Pulmonary artery endothelial cell (primary cell): ENCODE data around the gene AGAP3. TPM values are rescaled to one million over a fixed set of nuclear protein-coding genes. Genes with fewer than 3 reads are reported as not detected.

Experiments used
- DNase-seq: peaks from one replicate; pipeline ENCODE4 v3.0.0-alpha.2; 2011; ENCODE audit warnings: low read depth, low spot score
- total RNA-seq: library from RNA; depleted of rRNA; stranded (reverse); fragments of >200 nt; gene quantifications from 2 replicates; pipeline ENCODE4 v1.2.3, GENCODE V29; 2014

AGAP3 gene
- total RNA-seq, 1 donor from 2014 or later = 52.1 TPM

- DNase-seq = no peak
These were observed 93.7 kb downstream of the AGAP3 start for GRCh38 chr7:151179946-151180345.

GRCh38 chr7:151181011-151181431, 94.7 kb downstream of the AGAP3 start:
- DNase-seq = no peak

- DNase-seq = no peak
These were observed 99.7 kb downstream of the AGAP3 start for GRCh38 chr7:151185762-151186639.

GRCh38 chr7:151186640-151187408, 100.5 kb downstream of the AGAP3 start, which contains the start of gene ASB10:
TSS of gene ASB10 (minus strand) at chr7:151187250. CDS start at chr7:151187130, 120 bp downstream.
- DNase-seq = no peak

- no peak for DNase-seq
These were observed 101.4 kb downstream of the AGAP3 start for GRCh38 chr7:151187409-151188251.

GRCh38 chr7:151188252-151188542, 101.9 kb downstream of the AGAP3 start:
- DNase-seq = no peak

- no peak for DNase-seq
These were observed 102.8 kb downstream of the AGAP3 start for GRCh38 chr7:151189038-151189437.

- DNase-seq = no peak
These were observed 105.3 kb downstream of the AGAP3 start for GRCh38 chr7:151191544-151191943.

- DNase-seq = no peak
These were observed 105.8 kb downstream of the AGAP3 start for GRCh38 chr7:151192002-151192539.

GRCh38 chr7:151193203-151193978, 107.1 kb downstream of the AGAP3 start:
- DNase-seq = no peak

Other genes starting within 250 kb of the AGAP3 start
- not detected in 2 replicates for gene AOC1, start 234.0 kb upstream of the AGAP3 start, total RNA-seq
- gene KCNH2, start 108.2 kb upstream of the AGAP3 start, total RNA-seq = 0.07 TPM in 1 of 2 replicates, not detected in the other
- gene NOS3, start 95.5 kb upstream of the AGAP3 start, total RNA-seq = 58.3 and 67.0 TPM in 2 replicates
- gene ATG9B, start 62.0 kb upstream of the AGAP3 start, total RNA-seq = under 0.01 TPM in 1 of 2 replicates, not detected in the other
- gene ABCB8, start 58.0 kb upstream of the AGAP3 start, total RNA-seq = 26.4 and 37.9 TPM in 2 replicates
- 0.07 TPM in 2 replicates for gene ASIC3, start 37.9 kb upstream of the AGAP3 start, total RNA-seq
- gene CDK5, start 28.6 kb upstream of the AGAP3 start, total RNA-seq = 18.2 and 19.1 TPM in 2 replicates
- 64.6 and 79.7 TPM in 2 replicates for gene SLC4A2, start 26.9 kb upstream of the AGAP3 start, total RNA-seq
- 67.0 and 75.0 TPM in 2 replicates for gene FASTK, start 5.7 kb upstream of the AGAP3 start, total RNA-seq
- 18.0 and 19.6 TPM in 2 replicates for gene TMUB1, start 3.0 kb upstream of the AGAP3 start, total RNA-seq
- not detected in 2 replicates for gene GBX1, start 81.2 kb downstream of the AGAP3 start, total RNA-seq
- gene ASB10, start 100.8 kb downstream of the AGAP3 start, total RNA-seq = not detected in 2 replicates
- not detected in 2 replicates for gene H2BK1, start 124.0 kb downstream of the AGAP3 start, total RNA-seq
- gene ABCF2, start 140.7 kb downstream of the AGAP3 start, total RNA-seq = 78.8 and 91.2 TPM in 2 replicates
- gene CHPF2, start 146.0 kb downstream of the AGAP3 start, total RNA-seq = 57.7 and 71.3 TPM in 2 replicates
- 3.8 and 6.7 TPM in 2 replicates for gene SMARCD3, start 162.2 kb downstream of the AGAP3 start, total RNA-seq